Omental fat pad (tissue), 4 donors: ENCODE data around the gene PSTPIP1. TPM values are rescaled to one million over a fixed set of nuclear protein-coding genes. Genes with fewer than 3 reads are reported as not detected.

Experiments
- ATAC-seq: fragments of 150-250 bp; one replicate; pipeline ENCODE4 v1.9.1; 2016; ENCODE audit warnings: mild to moderate bottlenecking, moderate library complexity; ENCODE audit not compliant: low FRiP score
- DNase-seq: peaks from one replicate; pipeline ENCODE4 v3.0.0-alpha.2; 2019; ENCODE audit warnings: low spot score
- total RNA-seq, 4 donors: library from RNA; depleted of rRNA; stranded (reverse); fragments of >200 nt; gene quantifications; one replicate each; pipeline ENCODE4 v1.1.0, GENCODE V29; 2016
- TF ChIP-seq, protein P1 (sequence below), 3 donors: fragments of 450-650 bp; IDR thresholded peaks; one replicate each; pipeline ENCODE4 v1.5.1; 2016 to 2017; ENCODE audit warnings: antibody characterized with exemption in 3 of 3, mild to moderate bottlenecking in 3 of 3, moderate library complexity in 2 of 3

Gene PSTPIP1
- total RNA-seq, 4 donors from 2014 or later = 6.3 to 38.5 (median 15.1) TPM

DNA sequence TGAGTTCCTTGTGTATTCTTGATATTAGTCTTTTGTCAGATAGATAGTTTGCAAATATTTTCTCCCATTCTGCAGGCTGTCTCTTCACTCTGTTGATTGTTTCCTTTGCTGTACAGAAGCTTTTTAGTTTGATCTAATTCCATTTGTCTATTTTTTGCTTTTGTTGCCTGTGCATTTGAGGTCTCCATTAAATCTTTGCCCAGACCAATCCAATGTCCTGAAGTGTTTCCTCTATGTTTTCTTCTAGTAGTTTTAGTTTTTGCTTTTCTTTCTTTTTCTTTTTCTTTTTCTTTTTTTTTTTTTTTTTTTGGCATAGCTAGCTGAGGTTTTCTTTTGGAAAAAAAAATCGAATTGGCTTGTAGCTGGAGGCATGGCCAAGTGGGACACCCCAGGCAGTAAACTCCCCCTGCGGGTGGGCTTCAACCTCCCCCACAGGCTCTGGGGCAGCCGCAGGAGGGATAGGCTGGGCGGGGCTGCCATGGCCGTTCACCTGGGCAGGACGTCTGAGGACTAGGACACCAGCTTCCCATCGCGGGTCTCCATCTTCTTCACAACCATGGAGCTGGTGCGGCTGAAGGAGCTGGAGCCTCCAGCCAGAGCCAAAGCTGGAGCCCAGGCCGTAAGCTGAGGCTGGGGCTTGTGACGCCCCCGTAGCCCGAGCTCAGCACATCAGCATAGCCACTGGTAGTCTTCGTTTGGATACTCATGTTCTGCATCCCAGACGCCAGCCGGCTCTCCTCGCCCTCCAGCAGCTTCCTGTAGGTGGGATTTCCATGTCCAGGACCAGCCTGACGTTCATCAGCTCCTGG lies 16.2 kb upstream of the PSTPIP1 start:
- ATAC-seq (no peak), DNase-seq (no peak)
- TF ChIP-seq, protein P1, sequence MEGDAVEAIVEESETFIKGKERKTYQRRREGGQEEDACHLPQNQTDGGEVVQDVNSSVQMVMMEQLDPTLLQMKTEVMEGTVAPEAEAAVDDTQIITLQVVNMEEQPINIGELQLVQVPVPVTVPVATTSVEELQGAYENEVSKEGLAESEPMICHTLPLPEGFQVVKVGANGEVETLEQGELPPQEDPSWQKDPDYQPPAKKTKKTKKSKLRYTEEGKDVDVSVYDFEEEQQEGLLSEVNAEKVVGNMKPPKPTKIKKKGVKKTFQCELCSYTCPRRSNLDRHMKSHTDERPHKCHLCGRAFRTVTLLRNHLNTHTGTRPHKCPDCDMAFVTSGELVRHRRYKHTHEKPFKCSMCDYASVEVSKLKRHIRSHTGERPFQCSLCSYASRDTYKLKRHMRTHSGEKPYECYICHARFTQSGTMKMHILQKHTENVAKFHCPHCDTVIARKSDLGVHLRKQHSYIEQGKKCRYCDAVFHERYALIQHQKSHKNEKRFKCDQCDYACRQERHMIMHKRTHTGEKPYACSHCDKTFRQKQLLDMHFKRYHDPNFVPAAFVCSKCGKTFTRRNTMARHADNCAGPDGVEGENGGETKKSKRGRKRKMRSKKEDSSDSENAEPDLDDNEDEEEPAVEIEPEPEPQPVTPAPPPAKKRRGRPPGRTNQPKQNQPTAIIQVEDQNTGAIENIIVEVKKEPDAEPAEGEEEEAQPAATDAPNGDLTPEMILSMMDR (IDR thresholded peaks at IDR 0.05) = no peak

DNA sequence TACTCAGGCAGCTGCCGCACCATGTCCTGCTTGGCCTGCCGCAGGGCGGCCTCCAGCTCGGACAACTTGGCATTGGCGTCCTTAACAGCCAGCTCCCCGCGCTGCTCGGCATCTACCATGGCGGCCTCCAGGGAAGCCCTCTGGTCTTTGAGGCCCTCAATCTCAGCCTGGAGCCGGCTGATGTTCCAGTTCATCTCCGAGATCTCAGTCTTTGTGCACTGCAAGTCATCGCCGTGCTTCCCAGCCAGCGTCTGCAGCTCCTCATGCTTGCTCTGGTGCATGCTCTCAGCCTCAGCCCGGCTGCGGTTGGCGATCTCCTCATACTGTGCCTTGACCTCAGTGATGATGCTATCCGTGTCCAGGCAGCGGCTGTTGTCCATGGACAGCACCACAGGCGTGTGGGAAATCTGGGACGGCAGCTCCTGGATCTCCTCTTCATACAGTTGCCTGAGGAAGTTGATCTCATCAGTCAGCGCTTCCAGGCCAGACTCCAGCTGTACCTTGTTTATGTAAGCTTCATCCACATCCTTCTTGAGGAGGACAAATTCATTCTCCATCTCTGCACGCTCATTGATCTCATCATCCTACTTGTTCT lies 15.5 kb upstream of the PSTPIP1 start:
- no peak for ATAC-seq
- TF ChIP-seq, protein P1 (IDR thresholded peaks at IDR 0.05) = no peak
- DNase-seq = no peak

DNA sequence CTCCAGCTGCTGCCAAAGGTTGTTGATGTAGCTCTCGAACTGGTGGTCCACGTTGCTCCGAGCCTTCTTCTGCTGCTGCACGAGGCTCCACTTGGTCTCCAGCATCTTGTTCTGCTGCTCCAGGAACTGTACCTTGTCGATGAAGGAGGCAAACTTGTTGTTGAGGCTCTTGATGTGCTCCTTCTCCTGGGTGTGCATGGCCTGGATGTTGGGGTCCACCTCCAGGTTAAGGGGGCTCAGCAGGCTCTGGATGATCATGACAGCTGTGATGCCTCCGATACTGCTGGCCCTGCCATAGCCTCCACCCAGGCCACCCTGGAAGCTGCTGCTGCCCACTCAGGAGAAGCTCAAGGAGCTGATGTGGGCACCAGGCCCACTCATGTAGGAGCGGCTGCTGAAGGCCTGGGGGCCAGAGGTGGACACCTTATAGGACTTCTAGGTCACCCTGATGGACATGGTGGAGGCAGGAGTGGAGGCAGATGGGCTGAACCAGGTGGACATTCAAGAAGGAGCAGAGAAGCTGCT lies 14.9 kb upstream of the PSTPIP1 start:
- no peak for ATAC-seq
- TF ChIP-seq, protein P1 (IDR thresholded peaks at IDR 0.05) = no peak
- no peak for DNase-seq

GRCh38 chr15:76982356-76982755 lies 12.6 kb upstream of the PSTPIP1 start:
- ATAC-seq (no peak), DNase-seq (no peak)
- TF ChIP-seq, protein P1 (IDR thresholded peaks at IDR 0.05) = no peak

- DNase-seq = no peak
- TF ChIP-seq, protein P1 (IDR thresholded peaks at IDR 0.05) = no peak
- ATAC-seq = no peak
Measured at GRCh38 chr15:76982756-76983155, 12.2 kb upstream of the PSTPIP1 start.

DNA sequence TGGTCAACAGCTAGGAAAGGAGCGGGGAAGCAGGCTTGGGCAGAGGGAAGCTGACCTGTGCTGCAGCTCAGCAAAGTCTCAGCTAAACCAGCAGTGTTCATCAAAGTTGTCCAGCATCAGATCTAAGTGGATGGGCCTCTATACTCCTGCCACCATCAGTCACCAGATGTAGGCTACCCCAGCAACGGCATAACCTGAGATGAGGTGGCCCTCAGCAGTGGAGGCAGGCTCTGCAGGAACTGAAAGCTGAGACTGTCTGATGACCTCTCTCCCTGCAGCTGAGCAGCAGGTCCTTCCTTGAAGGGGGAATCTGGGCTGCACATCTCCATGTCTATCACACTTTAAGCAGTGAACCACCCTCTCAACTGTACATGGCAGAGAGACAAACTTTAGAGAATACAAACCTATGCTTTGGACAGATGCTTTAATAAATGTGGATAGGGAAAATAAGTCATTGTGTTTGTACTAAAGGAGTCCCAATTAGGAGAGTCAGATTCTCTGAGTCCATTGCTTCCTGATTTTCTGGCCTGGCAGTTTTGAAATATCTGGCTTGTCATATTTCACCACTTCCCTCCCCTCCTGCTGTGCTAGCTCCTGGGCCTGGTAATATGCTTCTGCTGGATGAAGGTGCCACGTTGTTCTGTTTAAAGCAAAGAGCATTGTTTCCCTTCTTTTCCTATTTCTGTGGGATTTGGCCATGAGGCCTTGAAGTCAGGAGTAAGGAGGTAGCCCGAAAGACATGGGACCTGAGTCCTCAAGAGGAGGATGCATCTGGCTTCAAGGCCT lies 11.1 kb upstream of the PSTPIP1 start:
- DNase-seq (no peak), ATAC-seq (no peak)
- TF ChIP-seq, protein P1 (IDR thresholded peaks at IDR 0.05) = no peak
